Gastroesophageal sphincter (tissue), 4 donors: ENCODE results near the gene FOXJ1. TPM values are rescaled to one million over a fixed set of nuclear protein-coding genes. Genes with fewer than 3 reads are reported as not detected.

Experiments used
- ATAC-seq: fragments of 150-250 bp; one replicate; pipeline ENCODE4 v1.9.1; 2016; ENCODE audit warnings: mild to moderate bottlenecking, moderate library complexity
- H3K27ac ChIP-seq, 4 donors: fragments of 200-600 bp; sonication (generic) in 3 of 4; 1 replicate in 3 of 4; 2 replicates in 1 of 4; pipeline ENCODE4 v1.5.1; 2016 to 2019
- H3K27me3 ChIP-seq: fragments of 200-600 bp; sonication (generic); one replicate; pipeline ENCODE4 v1.5.1; 2019
- H3K36me3 ChIP-seq, 2 donors: fragments of 200-600 bp; sonication (generic); one replicate each; pipeline ENCODE4 v1.5.1; 2019; ENCODE audit warnings: control low read depth in 1 of 2
- H3K4me1 ChIP-seq, 3 donors: fragments of 200-600 bp; sonication (generic); 1 replicate in 2 of 3; 2 replicates in 1 of 3; pipeline ENCODE4 v1.5.1; 2016 to 2019; ENCODE audit warnings: control low read depth in 2 of 3
- H3K4me3 ChIP-seq, 2 donors: fragments of 200-600 bp; sonication (generic); one replicate each; pipeline ENCODE4 v1.5.1; 2019; ENCODE audit warnings: mild to moderate bottlenecking in 1 of 2, moderate library complexity in 1 of 2
- H3K9me3 ChIP-seq, 3 donors: fragments of 200-600 bp; sonication (generic); one replicate each; pipeline ENCODE4 v1.5.1; 2017 to 2019; ENCODE audit warnings: control low read depth in 2 of 3
- CTCF ChIP-seq, 4 experiments: fragments of 200-600 bp in 2 of 4; fragments of 450-650 bp in 2 of 4; sonication (generic) in 1 of 4; IDR thresholded peaks; one replicate each; pipeline ENCODE4 v1.5.1; 2017 to 2019; ENCODE audit warnings: antibody characterized with exemption in 4 of 4, mild to moderate bottlenecking in 2 of 4, moderate library complexity in 2 of 4
- EP300 ChIP-seq: sonication (generic); formaldehyde crosslinking; IDR thresholded peaks from one replicate; pipeline ENCODE4 v1.6.1; 2017; ENCODE audit warnings: antibody characterized with exemption, mild to moderate bottlenecking
- POLR2A ChIP-seq, 2 donors: fragments of 450-650 bp; IDR thresholded peaks; one replicate each; pipeline ENCODE4 v1.6.1; 2017; ENCODE audit warnings: antibody characterized with exemption in 2 of 2, mild to moderate bottlenecking in 2 of 2, moderate library complexity in 1 of 2
- POLR2AphosphoS5 ChIP-seq: sonication (generic); formaldehyde crosslinking; IDR thresholded peaks from one replicate; pipeline ENCODE4 v1.6.1; 2017; ENCODE audit warnings: antibody characterized with exemption
- WGBS, 2 donors: methylation state at CpG; one replicate each; pipeline ENCODE4 v1.1.5; 2018; ENCODE audit warnings: low coverage in 1 of 2; 5-methylcytosine and 5-hydroxymethylcytosine counted together
- total RNA-seq, 4 donors: library from RNA; depleted of rRNA; stranded (reverse); fragments of >200 nt; gene quantifications; one replicate each; pipeline ENCODE4 v1.1.0, GENCODE V29; 2016

FOXJ1 gene
- total RNA-seq, 4 donors from 2014 or later = not detected

GRCh38 chr17:76131051-76131691, 9.9 kb downstream of the FOXJ1 start:
- Histone ChIP-seq H3K27me3 (peaks cover 60% of the 10 kb centered on the region), H3K4me1 (no peaks in the 10 kb centered on the region), H3K9me3 (no peaks in the 10 kb centered on the region), H3K36me3 (no peaks in the 10 kb centered on the region), H3K27ac (no peak overlapping the region), H3K4me3 (no peak overlapping the region)
- TF ChIP-seq EP300 (no peak), POLR2AphosphoS5 (no peak), POLR2A (IDR thresholded peaks at IDR 0.05) (no peak), CTCF (IDR thresholded peaks at IDR 0.05) (no peak)
- 42% methylated on average over 16 of the region's 21 CpGs; no CpG with 5 or more reads in 1 of the 2 donors for WGBS, 2 donors
- ATAC-seq = no peak

GRCh38 chr17:76130473-76130872, 10.6 kb downstream of the FOXJ1 start:
- Histone ChIP-seq H3K4me3 (no peak overlapping the region), H3K9me3 (no peaks in the 10 kb centered on the region), H3K27ac (no peak overlapping the region), H3K4me1 (no peaks in the 10 kb centered on the region), H3K27me3 (peaks cover 53% of the 10 kb centered on the region), H3K36me3 (no peaks in the 10 kb centered on the region)
- no peak for ATAC-seq
- no peak for TF ChIP-seq POLR2AphosphoS5
- no peak for TF ChIP-seq POLR2A (IDR thresholded peaks at IDR 0.05)
- no peak for TF ChIP-seq EP300
- TF ChIP-seq CTCF (IDR thresholded peaks at IDR 0.05) = no peak
- 10 to 38% methylated on average over 4 to 13 of the region's 13 CpGs for WGBS, 2 donors

GRCh38 chr17:76125922-76126321, 15.1 kb downstream of the FOXJ1 start:
- Histone ChIP-seq H3K27me3 (peaks cover 13% of the 10 kb centered on the region), H3K36me3 (no peaks in the 10 kb centered on the region), H3K4me3 (no peak overlapping the region), H3K27ac (no peak overlapping the region), H3K4me1 (peaks cover 0 to 12% (median 5%) of the 10 kb centered on the region in 3 donors), H3K9me3 (no peaks in the 10 kb centered on the region)
- 85% methylated on average over 1 of the region's 1 CpG; no CpG with 5 or more reads in 1 of the 2 donors for WGBS, 2 donors
- TF ChIP-seq POLR2A (IDR thresholded peaks at IDR 0.05) = no peak
- TF ChIP-seq CTCF (IDR thresholded peaks at IDR 0.05) = no peak
- TF ChIP-seq EP300 = no peak
- TF ChIP-seq POLR2AphosphoS5 = no peak
- ATAC-seq = no peak

GRCh38 chr17:76125391-76125675, 15.7 kb downstream of the FOXJ1 start:
- H3K4me1 ChIP-seq = peaks cover 0 to 12% (median 5%) of the 10 kb centered on the region in 3 donors
- no peak for ATAC-seq
- WGBS, 2 donors = 88% methylated on average over 4 of the region's 5 CpGs; no CpG with 5 or more reads in 1 of the 2 donors
- no peaks in the 10 kb centered on the region for H3K9me3 ChIP-seq
- TF ChIP-seq EP300 (no peak), POLR2AphosphoS5 (no peak), POLR2A (IDR thresholded peaks at IDR 0.05) (no peak), CTCF (IDR thresholded peaks at IDR 0.05) (no peak)
- H3K36me3 ChIP-seq = no peaks in the 10 kb centered on the region
- H3K27me3 ChIP-seq = peaks cover 10% of the 10 kb centered on the region
- H3K27ac ChIP-seq = no peak overlapping the region
- H3K4me3 ChIP-seq = no peak overlapping the region
